ENCODE measurements around the gene MAN2B2. TPM values are rescaled to one million over a fixed set of nuclear protein-coding genes. Genes with fewer than 3 reads are reported as not detected.
A peak's percentile ranks its signal among the peaks of the same experiment; 100 is the strongest.

Gene MAN2B2
- total and polyA plus RNA-seq, 9 donors: 19.1 to 49.2 (median 40.0) TPM

DNA sequence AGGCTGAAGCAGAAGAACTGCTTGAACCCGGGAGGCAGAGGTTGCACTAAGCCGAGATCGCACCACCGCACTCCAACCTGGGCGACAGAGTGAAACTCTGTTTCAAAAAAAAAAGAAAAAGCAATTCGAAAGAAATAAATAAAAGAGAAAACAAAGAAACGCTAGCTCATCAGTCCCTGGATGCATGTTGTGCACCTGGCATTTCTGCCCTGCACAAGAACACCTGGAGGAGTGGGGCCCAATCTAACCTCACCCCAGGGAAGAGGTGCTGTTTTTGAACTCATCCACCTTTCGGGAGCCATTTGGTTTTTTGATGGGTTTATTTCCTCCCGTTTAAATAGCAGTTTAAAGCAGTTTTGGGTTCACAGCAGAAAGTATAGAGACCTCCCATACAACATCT lies 59.8 kb downstream of the MAN2B2 start:
- 89 to 94% (median 90%) methylated on average over 9 of the region's 9 CpGs for WGBS, 3 donors
- H3K36me3 ChIP-seq: no peaks in the 10 kb centered on the region
- TF ChIP-seq, protein P1, sequence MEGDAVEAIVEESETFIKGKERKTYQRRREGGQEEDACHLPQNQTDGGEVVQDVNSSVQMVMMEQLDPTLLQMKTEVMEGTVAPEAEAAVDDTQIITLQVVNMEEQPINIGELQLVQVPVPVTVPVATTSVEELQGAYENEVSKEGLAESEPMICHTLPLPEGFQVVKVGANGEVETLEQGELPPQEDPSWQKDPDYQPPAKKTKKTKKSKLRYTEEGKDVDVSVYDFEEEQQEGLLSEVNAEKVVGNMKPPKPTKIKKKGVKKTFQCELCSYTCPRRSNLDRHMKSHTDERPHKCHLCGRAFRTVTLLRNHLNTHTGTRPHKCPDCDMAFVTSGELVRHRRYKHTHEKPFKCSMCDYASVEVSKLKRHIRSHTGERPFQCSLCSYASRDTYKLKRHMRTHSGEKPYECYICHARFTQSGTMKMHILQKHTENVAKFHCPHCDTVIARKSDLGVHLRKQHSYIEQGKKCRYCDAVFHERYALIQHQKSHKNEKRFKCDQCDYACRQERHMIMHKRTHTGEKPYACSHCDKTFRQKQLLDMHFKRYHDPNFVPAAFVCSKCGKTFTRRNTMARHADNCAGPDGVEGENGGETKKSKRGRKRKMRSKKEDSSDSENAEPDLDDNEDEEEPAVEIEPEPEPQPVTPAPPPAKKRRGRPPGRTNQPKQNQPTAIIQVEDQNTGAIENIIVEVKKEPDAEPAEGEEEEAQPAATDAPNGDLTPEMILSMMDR (IDR thresholded peaks at IDR 0.05): no peak
- TF ChIP-seq POLR2A (IDR thresholded peaks at IDR 0.05) (no peak), EP300 (IDR thresholded peaks at IDR 0.05) (no peak)
- no peaks in the 10 kb centered on the region for H3K9me3 ChIP-seq
- H3K4me3 ChIP-seq: no peak overlapping the region
- no peaks in the 10 kb centered on the region for H3K4me1 ChIP-seq (ENCODE audit: insufficient read depth)
- H3K27me3 ChIP-seq: no peaks in the 10 kb centered on the region
- peak in 1 of 5 donors; percentile 1 for DNase-seq
- intact Hi-C loops (cut with DNase I): no loop called here
- H3K27ac ChIP-seq: no peak overlapping the region

DNA sequence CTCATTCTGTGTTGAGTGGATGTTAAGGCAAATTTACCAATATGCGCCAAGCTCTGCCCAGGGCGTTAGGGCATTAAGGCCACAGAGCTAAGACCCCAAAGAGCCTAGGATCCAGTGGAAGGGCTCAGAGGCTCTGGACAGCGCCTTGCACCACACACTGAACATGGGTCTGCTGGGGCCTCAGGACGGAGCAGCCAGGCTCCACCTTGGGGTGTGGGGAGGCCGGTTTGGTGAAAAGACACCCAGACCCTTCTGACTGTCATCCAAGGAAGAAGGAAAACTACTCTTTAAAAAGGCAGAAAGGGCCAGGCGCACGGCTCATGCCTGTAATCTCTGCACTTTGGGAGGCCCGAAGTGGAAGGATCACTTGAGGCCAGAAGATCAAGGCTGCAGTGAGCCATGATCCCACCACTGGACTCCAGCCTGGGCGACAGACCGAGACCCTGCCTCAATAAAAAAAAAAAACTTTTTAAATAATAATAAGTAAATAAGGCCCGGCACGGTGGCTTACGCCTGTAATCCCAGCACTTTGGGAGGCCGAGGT lies 64.2 kb downstream of the MAN2B2 start:
- no peaks in the 10 kb centered on the region for H3K9me3 ChIP-seq
- DNase-seq: no peak
- TF ChIP-seq POLR2A (IDR thresholded peaks at IDR 0.05) (no peak), EP300 (IDR thresholded peaks at IDR 0.05) (no peak)
- TF ChIP-seq, protein P1 (IDR thresholded peaks at IDR 0.05): no peak
- 89 to 92% (median 90%) methylated on average over 14 of the region's 14 CpGs for WGBS, 3 donors
- intact Hi-C loops (cut with DNase I): no loop called here
- H3K4me3 ChIP-seq: no peak overlapping the region
- peaks cover 10% of the 10 kb centered on the region for H3K4me1 ChIP-seq (ENCODE audit: insufficient read depth)
- no peaks in the 10 kb centered on the region for H3K36me3 ChIP-seq
- no peak overlapping the region for H3K27ac ChIP-seq
- H3K27me3 ChIP-seq: no peaks in the 10 kb centered on the region

DNA sequence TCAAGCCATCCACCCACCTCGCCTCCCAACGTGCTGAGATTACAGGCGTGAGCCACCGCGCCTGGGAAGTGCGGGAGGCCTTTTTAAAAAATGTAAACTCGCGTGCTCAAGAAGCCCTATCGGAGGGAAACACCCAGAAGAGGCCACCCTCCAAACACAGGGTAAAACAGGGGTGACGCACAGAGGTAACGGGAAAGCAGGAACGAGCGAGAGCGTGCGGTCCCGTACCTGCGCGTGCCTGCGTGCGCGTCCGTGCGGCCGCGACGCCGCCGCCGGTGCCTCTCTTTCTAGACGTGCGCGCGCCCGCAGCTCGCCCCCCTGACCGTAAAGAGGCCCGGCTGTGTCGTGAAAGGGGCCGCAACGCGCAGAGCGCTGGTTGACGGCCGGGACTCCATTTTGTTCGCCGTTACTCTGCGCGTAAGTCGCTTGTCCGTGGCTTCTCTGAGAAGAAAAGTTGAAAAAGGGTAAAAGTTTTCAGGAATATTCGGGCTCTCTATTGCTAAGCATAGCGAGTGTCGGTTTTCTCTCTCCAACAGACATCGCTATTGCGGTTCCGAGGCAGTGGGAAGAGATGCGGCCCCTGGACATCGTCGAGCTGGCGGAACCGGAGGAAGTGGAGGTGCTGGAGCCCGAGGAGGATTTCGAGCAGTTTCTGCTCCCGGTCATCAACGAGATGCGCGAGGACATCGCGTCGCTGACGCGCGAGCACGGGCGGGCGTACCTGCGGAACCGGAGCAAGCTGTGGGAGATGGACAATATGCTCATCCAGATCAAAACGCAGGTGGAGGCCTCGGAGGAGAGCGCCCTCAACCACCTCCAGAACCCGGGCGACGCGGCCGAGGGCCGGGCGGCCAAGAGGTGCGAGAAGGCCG lies 65.5 kb downstream of the MAN2B2 start, which contains the start of gene MRFAP1:
Gene MRFAP1 (plus strand): TSS at position 394 of the 872 bp plus-strand sequence. CDS start 178 bp downstream, at position 572.
- Histone ChIP-seq H3K4me1 (ENCODE audit: insufficient read depth) (peaks cover 11% of the 10 kb centered on the region), H3K9me3 (no peaks in the 10 kb centered on the region), H3K27ac (peak within 1 kb of the TSS; percentile 71 to 85), H3K27me3 (no peaks in the 10 kb centered on the region), H3K4me3 (peak within 1 kb of the TSS; percentile 88), H3K36me3 (no peaks in the 10 kb centered on the region)
- DNase-seq: peak; percentile 93 to 97 (median 94)
- TF ChIP-seq, protein P1 (IDR thresholded peaks at IDR 0.05): peak in 1 of 3 donors; percentile 21
- TF ChIP-seq EP300 (IDR thresholded peaks at IDR 0.05): no peak
- TF ChIP-seq POLR2A (IDR thresholded peaks at IDR 0.05): peak; percentile 93
- 0% methylated on average over 76 to 90 of the region's 90 CpGs for WGBS, 3 donors
- intact Hi-C loops (cut with DNase I): loop anchor here in 2 of 4 donors (5.0 to 10.0 kb wide), 2 partner anchors 72 to 74 kb away; partner anchors contain the start of gene BLOC1S4 (in 1 of the 2)

DNA sequence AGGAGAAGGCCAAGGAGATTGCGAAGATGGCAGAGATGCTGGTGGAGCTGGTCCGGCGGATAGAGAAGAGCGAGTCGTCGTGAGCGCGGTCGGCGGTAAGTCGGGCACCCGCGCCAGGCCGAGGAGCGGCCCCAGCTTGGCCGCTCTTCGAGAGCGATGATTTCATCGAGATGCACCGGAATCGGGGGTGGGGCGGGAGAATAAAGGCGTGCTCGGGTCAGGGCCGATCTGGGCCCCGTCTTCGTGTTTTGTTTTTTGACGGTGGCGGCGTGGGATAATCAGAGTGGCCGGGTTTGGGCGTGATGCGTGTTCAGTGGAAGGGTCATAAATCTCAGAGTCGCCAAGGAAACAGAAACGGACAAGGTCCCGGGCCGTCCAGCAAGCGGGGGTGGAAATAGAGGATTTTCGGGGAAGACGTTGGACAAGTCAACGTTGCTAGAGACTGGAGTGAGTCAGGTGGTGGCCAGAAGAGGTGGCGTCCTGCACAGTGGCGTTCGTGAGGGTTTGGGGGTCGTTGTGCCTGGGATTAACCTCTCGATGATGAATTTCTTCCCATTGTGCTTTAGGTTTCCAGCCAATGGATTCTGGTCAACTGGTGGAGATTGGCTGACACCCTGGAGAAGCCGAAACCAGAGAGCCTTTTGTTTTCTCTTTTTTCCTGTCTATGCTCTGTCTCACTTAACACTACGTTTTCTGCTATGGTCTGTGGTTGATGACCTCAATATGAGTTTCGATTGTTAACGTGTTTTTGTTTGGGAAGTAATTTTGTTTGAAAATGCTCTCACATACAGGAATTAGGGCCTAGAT lies 66.4 kb downstream of the MAN2B2 start:
- H3K4me3 ChIP-seq: peak overlapping the region; percentile 88
- no peaks in the 10 kb centered on the region for H3K9me3 ChIP-seq
- intact Hi-C loops (cut with DNase I): loop anchor here in 2 of 4 donors (5.0 to 10.0 kb wide), 2 partner anchors 71 to 73 kb away; partner anchors contain the start of gene BLOC1S4 (in 1 of the 2)
- peak overlapping the region; percentile 71 to 85 for H3K27ac ChIP-seq
- WGBS, 3 donors: 0 to 1% (median 1%) methylated on average over 50 of the region's 50 CpGs
- peaks cover 11% of the 10 kb centered on the region for H3K4me1 ChIP-seq (ENCODE audit: insufficient read depth)
- TF ChIP-seq POLR2A (IDR thresholded peaks at IDR 0.05) (no peak), EP300 (IDR thresholded peaks at IDR 0.05) (no peak)
- TF ChIP-seq, protein P1 (IDR thresholded peaks at IDR 0.05): no peak
- no peaks in the 10 kb centered on the region for H3K36me3 ChIP-seq
- peak; percentile 63 to 78 (median 68) for DNase-seq
- H3K27me3 ChIP-seq: no peaks in the 10 kb centered on the region
